Gastroesophageal sphincter (tissue), 4 donors: ENCODE data around the gene RPL3. TPM values are rescaled to one million over a fixed set of nuclear protein-coding genes. Genes with fewer than 3 reads are reported as not detected.

ENCODE experiments used
- ATAC-seq: fragments of 150-250 bp; one replicate; pipeline ENCODE4 v1.9.1; 2016; ENCODE audit warnings: mild to moderate bottlenecking, moderate library complexity
- H3K27ac ChIP-seq, 4 donors: fragments of 200-600 bp; sonication (generic) in 3 of 4; 1 replicate in 3 of 4; 2 replicates in 1 of 4; pipeline ENCODE4 v1.5.1; 2016 to 2019
- H3K27me3 ChIP-seq: fragments of 200-600 bp; sonication (generic); one replicate; pipeline ENCODE4 v1.5.1; 2019
- H3K36me3 ChIP-seq, 2 donors: fragments of 200-600 bp; sonication (generic); one replicate each; pipeline ENCODE4 v1.5.1; 2019; ENCODE audit warnings: control low read depth in 1 of 2
- H3K4me1 ChIP-seq, 3 donors: fragments of 200-600 bp; sonication (generic); 1 replicate in 2 of 3; 2 replicates in 1 of 3; pipeline ENCODE4 v1.5.1; 2016 to 2019; ENCODE audit warnings: control low read depth in 2 of 3
- H3K4me3 ChIP-seq, 2 donors: fragments of 200-600 bp; sonication (generic); one replicate each; pipeline ENCODE4 v1.5.1; 2019; ENCODE audit warnings: mild to moderate bottlenecking in 1 of 2, moderate library complexity in 1 of 2
- H3K9me3 ChIP-seq, 3 donors: fragments of 200-600 bp; sonication (generic); one replicate each; pipeline ENCODE4 v1.5.1; 2017 to 2019; ENCODE audit warnings: control low read depth in 2 of 3
- CTCF ChIP-seq, 4 experiments: fragments of 200-600 bp in 2 of 4; fragments of 450-650 bp in 2 of 4; sonication (generic) in 1 of 4; IDR thresholded peaks; one replicate each; pipeline ENCODE4 v1.5.1; 2017 to 2019; ENCODE audit warnings: antibody characterized with exemption in 4 of 4, mild to moderate bottlenecking in 2 of 4, moderate library complexity in 2 of 4
- EP300 ChIP-seq: sonication (generic); formaldehyde crosslinking; IDR thresholded peaks from one replicate; pipeline ENCODE4 v1.6.1; 2017; ENCODE audit warnings: antibody characterized with exemption, mild to moderate bottlenecking
- POLR2A ChIP-seq, 2 donors: fragments of 450-650 bp; IDR thresholded peaks; one replicate each; pipeline ENCODE4 v1.6.1; 2017; ENCODE audit warnings: antibody characterized with exemption in 2 of 2, mild to moderate bottlenecking in 2 of 2, moderate library complexity in 1 of 2
- POLR2AphosphoS5 ChIP-seq: sonication (generic); formaldehyde crosslinking; IDR thresholded peaks from one replicate; pipeline ENCODE4 v1.6.1; 2017; ENCODE audit warnings: antibody characterized with exemption
- WGBS, 2 donors: methylation state at CpG; one replicate each; pipeline ENCODE4 v1.1.5; 2018; ENCODE audit warnings: low coverage in 1 of 2; 5-methylcytosine and 5-hydroxymethylcytosine counted together
- total RNA-seq, 4 donors: library from RNA; depleted of rRNA; stranded (reverse); fragments of >200 nt; gene quantifications; one replicate each; pipeline ENCODE4 v1.1.0, GENCODE V29; 2016

Gene RPL3
- total RNA-seq, 4 donors from 2014 or later: 1,539 to 2,425 (median 1,793) TPM

- peaks cover 0 to 42% (median 24%) of the 10 kb centered on the region in 3 donors for H3K4me1 ChIP-seq
- ATAC-seq: no peak
- TF ChIP-seq EP300 (no peak), CTCF (IDR thresholded peaks at IDR 0.05) (no peak), POLR2A (IDR thresholded peaks at IDR 0.05) (no peak), POLR2AphosphoS5 (no peak)
- H3K27me3 ChIP-seq: peaks cover 5% of the 10 kb centered on the region
- 78 to 100% methylated on average over 1 to 6 of the region's 18 CpGs for WGBS, 2 donors
- H3K27ac ChIP-seq: peak overlapping the region in 3 of 4 donors; percentile 66 to 75 (median 72)
- no peaks in the 10 kb centered on the region for H3K9me3 ChIP-seq
- no peaks in the 10 kb centered on the region for H3K36me3 ChIP-seq
- no peak overlapping the region for H3K4me3 ChIP-seq
Observed at GRCh38 chr22:39298241-39298987, 21.0 kb downstream of the RPL3 start.

- Histone ChIP-seq H3K36me3 (no peaks in the 10 kb centered on the region), H3K27me3 (peaks cover 5% of the 10 kb centered on the region), H3K9me3 (no peaks in the 10 kb centered on the region), H3K4me3 (no peak overlapping the region), H3K27ac (peak overlapping the region in 3 of 4 donors; percentile 66 to 75 (median 72)), H3K4me1 (peaks cover 0 to 47% (median 24%) of the 10 kb centered on the region in 3 donors)
- ATAC-seq: no peak
- no peak for TF ChIP-seq POLR2A (IDR thresholded peaks at IDR 0.05)
- WGBS, 2 donors: 58 to 100% methylated on average over 3 to 9 of the region's 18 CpGs
Observed at GRCh38 chr22:39297490-39298240, 21.8 kb downstream of the RPL3 start.

GRCh38 chr22:39296981-39297489 lies 22.4 kb downstream of the RPL3 start:
- Histone ChIP-seq H3K9me3 (no peaks in the 10 kb centered on the region), H3K4me3 (no peak overlapping the region), H3K4me1 (peaks cover 0 to 53% (median 28%) of the 10 kb centered on the region in 3 donors), H3K27me3 (peaks cover 5% of the 10 kb centered on the region), H3K36me3 (no peaks in the 10 kb centered on the region), H3K27ac (peak overlapping the region in 3 of 4 donors; percentile 66 to 75 (median 72))
- no peak for ATAC-seq
- no CpG with 5 or more reads among the region's 19 CpGs for WGBS, 2 donors
- TF ChIP-seq EP300 (no peak), POLR2AphosphoS5 (no peak), CTCF (IDR thresholded peaks at IDR 0.05) (no peak)

- Histone ChIP-seq H3K4me1 (peaks cover 0 to 58% (median 33%) of the 10 kb centered on the region in 3 donors), H3K27me3 (peaks cover 5% of the 10 kb centered on the region), H3K9me3 (no peaks in the 10 kb centered on the region), H3K36me3 (no peaks in the 10 kb centered on the region), H3K27ac (peak overlapping the region in 1 of 4 donors; percentile 72), H3K4me3 (no peak overlapping the region)
- ATAC-seq: no peak
- WGBS, 2 donors: 95% methylated on average over 5 of the region's 6 CpGs; no CpG with 5 or more reads in 1 of the 2 donors
- TF ChIP-seq POLR2AphosphoS5 (no peak), POLR2A (IDR thresholded peaks at IDR 0.05) (no peak), CTCF (IDR thresholded peaks at IDR 0.05) (no peak), EP300 (no peak)
Observed at GRCh38 chr22:39296535-39296934, 22.9 kb downstream of the RPL3 start.

GRCh38 chr22:39294571-39295468 lies 24.6 kb downstream of the RPL3 start:
- Histone ChIP-seq H3K9me3 (no peaks in the 10 kb centered on the region), H3K36me3 (no peaks in the 10 kb centered on the region), H3K4me1 (peaks cover 0 to 64% (median 38%) of the 10 kb centered on the region in 3 donors), H3K27me3 (peaks cover 5% of the 10 kb centered on the region), H3K27ac (no peak overlapping the region), H3K4me3 (no peak overlapping the region)
- ATAC-seq: no peak
- WGBS, 2 donors: 86 to 90% methylated on average over 2 to 6 of the region's 17 CpGs
- TF ChIP-seq CTCF (IDR thresholded peaks at IDR 0.05) (no peak), POLR2A (IDR thresholded peaks at IDR 0.05) (no peak), EP300 (no peak), POLR2AphosphoS5 (no peak)
